Right lobe of liver (tissue), 4 donors: ENCODE data around the gene INPPL1.

Experiments
- POLR2A ChIP-seq: fragments of 450-650 bp; IDR thresholded peaks from one replicate; pipeline ENCODE4 v1.6.1; 2017; ENCODE audit warnings: antibody characterized with exemption, mild to moderate bottlenecking
- TF ChIP-seq, protein P1 (sequence below), 4 donors: fragments of 200-600 bp in 3 of 4; fragments of 450-650 bp in 1 of 4; IDR thresholded peaks; one replicate each; pipeline versions ENCODE4 v1.5.1 to v1.8.0; 2016 to 2022; ENCODE audit warnings: antibody characterized with exemption in 4 of 4, mild to moderate bottlenecking in 2 of 4
- donor health status: DM: no; HTN: no; CAD: no.
- donor health status: DM: no; HTN: no; CAD: no.
- donor health status: DM: no; HTN: yes; CAD: no.

- TF ChIP-seq, protein P1, sequence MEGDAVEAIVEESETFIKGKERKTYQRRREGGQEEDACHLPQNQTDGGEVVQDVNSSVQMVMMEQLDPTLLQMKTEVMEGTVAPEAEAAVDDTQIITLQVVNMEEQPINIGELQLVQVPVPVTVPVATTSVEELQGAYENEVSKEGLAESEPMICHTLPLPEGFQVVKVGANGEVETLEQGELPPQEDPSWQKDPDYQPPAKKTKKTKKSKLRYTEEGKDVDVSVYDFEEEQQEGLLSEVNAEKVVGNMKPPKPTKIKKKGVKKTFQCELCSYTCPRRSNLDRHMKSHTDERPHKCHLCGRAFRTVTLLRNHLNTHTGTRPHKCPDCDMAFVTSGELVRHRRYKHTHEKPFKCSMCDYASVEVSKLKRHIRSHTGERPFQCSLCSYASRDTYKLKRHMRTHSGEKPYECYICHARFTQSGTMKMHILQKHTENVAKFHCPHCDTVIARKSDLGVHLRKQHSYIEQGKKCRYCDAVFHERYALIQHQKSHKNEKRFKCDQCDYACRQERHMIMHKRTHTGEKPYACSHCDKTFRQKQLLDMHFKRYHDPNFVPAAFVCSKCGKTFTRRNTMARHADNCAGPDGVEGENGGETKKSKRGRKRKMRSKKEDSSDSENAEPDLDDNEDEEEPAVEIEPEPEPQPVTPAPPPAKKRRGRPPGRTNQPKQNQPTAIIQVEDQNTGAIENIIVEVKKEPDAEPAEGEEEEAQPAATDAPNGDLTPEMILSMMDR (IDR thresholded peaks at IDR 0.05): no peak
- TF ChIP-seq POLR2A: no peak
Observed at GRCh38 chr11:72239313-72239848, 14.8 kb downstream of the INPPL1 start.
